GM23338 (cell line): ENCODE measurements around the gene DAAM1. TPM values are rescaled to one million over a fixed set of nuclear protein-coding genes. Genes with fewer than 3 reads are reported as not detected.

ENCODE experiments used
- ATAC-seq: fragments of 200-7000 bp; cut with Tn5 transposase; 3 replicates; pipeline ENCODE4 v1.9.1; 2020
- DNase-seq: peaks from one replicate; pipeline ENCODE4 v3.0.0-alpha.2; 2015; ENCODE audit warnings: low spot score
- H2AFZ ChIP-seq: fragments of 200-600 bp; sonication (generic); 2 replicates; pipeline ENCODE4 v1.8.0; 2016; ENCODE audit warnings: antibody characterized with exemption, mild to moderate bottlenecking, moderate library complexity
- H3F3A ChIP-seq: fragments of 200-600 bp; sonication (generic); replicated peaks from 2 replicates; pipeline ENCODE4 v1.8.0; 2017; ENCODE audit warnings: antibody characterized with exemption, mixed run types, low read depth
- H3K27ac ChIP-seq: fragments of 200-600 bp; sonication (generic); 2 replicates; pipeline ENCODE4 v1.6.1; 2016; ENCODE audit warnings: low read depth
- H3K27me3 ChIP-seq: fragments of 200-600 bp; sonication (generic); 2 replicates; pipeline ENCODE4 v1.8.0; 2016; ENCODE audit warnings: mild to moderate bottlenecking, mixed run types, moderate library complexity; ENCODE audit not compliant: insufficient read depth
- H3K36me3 ChIP-seq: fragments of 200-600 bp; sonication (generic); 2 replicates; pipeline ENCODE4 v1.8.0; 2016; ENCODE audit warnings: mild to moderate bottlenecking; ENCODE audit not compliant: insufficient read depth
- H3K4me1 ChIP-seq: fragments of 200-600 bp; sonication (generic); 2 replicates; pipeline ENCODE4 v1.8.0; 2016; ENCODE audit warnings: mild to moderate bottlenecking, moderate library complexity; ENCODE audit not compliant: insufficient read depth
- H3K4me2 ChIP-seq: fragments of 200-600 bp; sonication (generic); 2 replicates; pipeline ENCODE4 v1.7.1; 2017; ENCODE audit warnings: mixed run types
- H3K4me3 ChIP-seq: fragments of 200-600 bp; sonication (generic); 2 replicates; pipeline ENCODE4 v1.6.1; 2016; ENCODE audit warnings: mixed run types
- H3K79me2 ChIP-seq: fragments of 200-600 bp; sonication (generic); replicated peaks from 2 replicates; pipeline ENCODE4 v1.8.0; 2017; ENCODE audit warnings: mild to moderate bottlenecking; ENCODE audit not compliant: insufficient read depth
- H3K9me2 ChIP-seq: fragments of 200-600 bp; sonication (generic); 2 replicates; pipeline ENCODE4 v1.8.0; 2017; ENCODE audit not compliant: insufficient read depth
- H4K20me1 ChIP-seq: fragments of 200-600 bp; sonication (generic); replicated peaks from 2 replicates; pipeline ENCODE4 v1.8.0; 2017; ENCODE audit warnings: mild to moderate bottlenecking; ENCODE audit not compliant: insufficient read depth
- H3K27ac Mint-ChIP-seq: 2 replicates; pipeline ENCODE4 v1.8.0; 2020; ENCODE audit warnings: inconsistent platforms, mild to moderate bottlenecking, moderate library complexity, mixed read lengths
- H3K27me3 Mint-ChIP-seq: 3 replicates; pipeline ENCODE4 v1.8.0; 2022; ENCODE audit warnings: low read depth, mild to moderate bottlenecking, moderate library complexity, mixed read lengths, inconsistent platforms; ENCODE audit not compliant: insufficient read depth, poor library complexity
- H3K36me3 Mint-ChIP-seq: 3 replicates; pipeline ENCODE4 v1.8.0; 2021; ENCODE audit warnings: low read depth, mild to moderate bottlenecking, inconsistent platforms, moderate library complexity, mixed read lengths
- H3K4me1 Mint-ChIP-seq: 3 replicates; pipeline ENCODE4 v1.8.0; 2020; ENCODE audit warnings: mild to moderate bottlenecking, inconsistent platforms, mixed read lengths
- H3K4me3 Mint-ChIP-seq: 3 replicates; pipeline ENCODE4 v1.8.0; 2021; ENCODE audit warnings: moderate library complexity, mild to moderate bottlenecking, inconsistent platforms, mixed read lengths
- H3K9me3 Mint-ChIP-seq: 3 replicates; pipeline ENCODE4 v1.8.0; 2020; ENCODE audit warnings: moderate library complexity, mild to moderate bottlenecking, inconsistent platforms, mixed read lengths
- CREB1 ChIP-seq: fragments of 250-450 bp; sonication (Bioruptor Pico); IDR thresholded peaks from 2 replicates; pipeline ENCODE4 v1.5.0; 2020; ENCODE audit warnings: low read depth, mild to moderate bottlenecking, moderate library complexity
- ETS1 ChIP-seq: IDR thresholded peaks from 2 replicates; pipeline ENCODE4 v1.6.1; 2016; ENCODE audit warnings: antibody characterized with exemption
- EZH2 ChIP-seq: fragments of 200-600 bp; sonication (generic); IDR thresholded peaks from one replicate; pipeline ENCODE4 v1.8.0; 2017; ENCODE audit warnings: antibody characterized with exemption, mild to moderate bottlenecking, low read depth; ENCODE audit not compliant: unreplicated experiment
- EZH2phosphoT487 ChIP-seq: fragments of 200-600 bp; sonication (generic); IDR thresholded peaks from one replicate; pipeline ENCODE4 v1.8.1; 2018; ENCODE audit warnings: antibody characterized with exemption; ENCODE audit not compliant: unreplicated experiment
- NANOG ChIP-seq: IDR thresholded peaks from 2 replicates; pipeline ENCODE4 v1.6.1; 2016; ENCODE audit warnings: antibody characterized with exemption, borderline replicate concordance
- POLR2AphosphoS5 ChIP-seq: IDR thresholded peaks from 2 replicates; pipeline ENCODE4 v1.6.1; 2016; ENCODE audit warnings: antibody characterized with exemption, low read depth
- REST ChIP-seq: IDR thresholded peaks from one replicate; pipeline ENCODE4 v1.6.1; 2018; ENCODE audit warnings: antibody characterized with exemption; ENCODE audit not compliant: unreplicated experiment
- STAT1 ChIP-seq: IDR thresholded peaks from one replicate; pipeline ENCODE4 v1.6.1; 2016; ENCODE audit warnings: antibody characterized with exemption; ENCODE audit not compliant: unreplicated experiment
- ZNF114 ChIP-seq: fragments of 250-450 bp; sonication (Bioruptor Pico); IDR thresholded peaks from 2 replicates; pipeline ENCODE4 v1.5.0; 2020; ENCODE audit warnings: mild to moderate bottlenecking, moderate library complexity
- ZNF331 ChIP-seq: fragments of 250-450 bp; sonication (Bioruptor Pico); IDR thresholded peaks from 2 replicates; pipeline ENCODE4 v1.5.0; 2020; ENCODE audit warnings: low read depth, mild to moderate bottlenecking, moderate library complexity
- polyA plus RNA-seq: library from polyadenylated mRNA; unstranded; fragments of >200 nt; fragmentation: Nextera tagmentation; extraction: Ambion mirVana; gene quantifications from 2 replicates; pipeline ENCODE4 v1.2.1, GENCODE V29; 2016
- total RNA-seq: library from RNA; depleted of rRNA; stranded (reverse); fragments of >200 nt; shearing (Covaris generic); gene quantifications from 2 replicates; pipeline ENCODE4 v1.2.3, GENCODE V29; 2014
- TF ChIP-seq, protein P1 (sequence below), 2 experiments: fragments of 200-600 bp in 1 of 2; sonication (generic) in 1 of 2; conservative IDR thresholded peaks; 2 replicates each; pipeline versions ENCODE4 v1.5.1 to v1.6.1; 2016 to 2017; ENCODE audit warnings: antibody characterized with exemption in 2 of 2, low read depth in 2 of 2, mild to moderate bottlenecking in 2 of 2, moderate library complexity in 1 of 2

DAAM1 gene
- total and polyA plus RNA-seq, 2 experiments from 2014 or later, result 36.3 to 42.1 TPM

- Histone ChIP-seq H3F3A (no peaks in the 10 kb centered on the region), H3K4me2 (no peak overlapping the region), H3K9me2 (no peaks in the 10 kb centered on the region), H3K79me2 (no peaks in the 10 kb centered on the region), H3K27ac (no peak overlapping the region), H3K36me3 (no peaks in the 10 kb centered on the region), H3K4me1 (no peaks in the 10 kb centered on the region), H3K27me3 (no peaks in the 10 kb centered on the region), H4K20me1 (no peaks in the 10 kb centered on the region), H3K4me3 (no peak overlapping the region), H2AFZ (no peak overlapping the region)
- no peak overlapping the region for H3K27ac Mint-ChIP-seq
- H3K36me3 Mint-ChIP-seq, result no peaks in the 10 kb centered on the region
- H3K4me3 Mint-ChIP-seq, result no peak overlapping the region
- no peak for ATAC-seq
- no peaks in the 10 kb centered on the region for H3K4me1 Mint-ChIP-seq
- no peak for DNase-seq
- peaks cover 3% of the 10 kb centered on the region; the same call in 1 of the 3 replicates for H3K9me3 Mint-ChIP-seq
- TF ChIP-seq CREB1 (CRISPR knock-in tag) (no peak), NANOG (no peak), POLR2AphosphoS5 (no peak)
- H3K27me3 Mint-ChIP-seq, result peaks cover 2% of the 10 kb centered on the region
Observed at GRCh38 chr14:59417311-59417710, 228.8 kb downstream of the DAAM1 start.

DNA sequence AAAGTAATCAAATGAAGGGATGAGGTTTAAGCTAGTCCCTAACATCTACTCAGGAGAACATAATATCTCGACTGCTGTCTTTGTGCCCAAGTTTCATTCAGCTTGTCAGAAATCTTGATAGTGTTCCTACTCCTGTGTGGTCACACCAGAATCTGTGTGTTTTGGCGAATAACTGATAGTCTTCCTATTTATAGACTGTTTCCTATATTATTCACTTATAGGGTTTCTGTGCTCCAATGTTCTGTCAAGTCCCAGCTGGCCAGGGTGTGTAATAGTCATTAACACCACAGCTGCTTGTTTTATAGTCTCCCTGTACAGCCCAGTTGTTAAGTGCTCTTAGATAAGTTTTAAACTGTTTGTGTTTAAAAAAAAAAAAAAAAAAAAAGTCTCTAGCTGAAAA, 230.8 kb downstream of the DAAM1 start:
- H2AFZ ChIP-seq, result no peak overlapping the region
- H3K9me2 ChIP-seq, result no peaks in the 10 kb centered on the region
- no peak overlapping the region for H3K27ac Mint-ChIP-seq
- H3K36me3 ChIP-seq, result no peaks in the 10 kb centered on the region
- H3K4me1 Mint-ChIP-seq, result no peaks in the 10 kb centered on the region
- H3K4me2 ChIP-seq, result no peak overlapping the region
- H3K4me3 Mint-ChIP-seq, result no peak overlapping the region
- peaks cover 2% of the 10 kb centered on the region for H3K27me3 Mint-ChIP-seq
- no peaks in the 10 kb centered on the region for H3K4me1 ChIP-seq
- ATAC-seq (no peak), DNase-seq (no peak)
- H3K27ac ChIP-seq, result no peak overlapping the region
- no peaks in the 10 kb centered on the region for H3K27me3 ChIP-seq
- no peaks in the 10 kb centered on the region for H3K79me2 ChIP-seq
- no peak overlapping the region for H3K4me3 ChIP-seq
- no peaks in the 10 kb centered on the region for H3K36me3 Mint-ChIP-seq
- H4K20me1 ChIP-seq, result no peaks in the 10 kb centered on the region
- no peaks in the 10 kb centered on the region for H3F3A ChIP-seq
- H3K9me3 Mint-ChIP-seq, result no peaks in the 10 kb centered on the region
- TF ChIP-seq EZH2 (no peak), ZNF331 (CRISPR knock-in tag) (no peak), ETS1 (no peak), REST (no peak), NANOG (no peak), POLR2AphosphoS5 (no peak), STAT1 (no peak), ZNF114 (CRISPR knock-in tag) (no peak), EZH2phosphoT487 (no peak), CREB1 (CRISPR knock-in tag) (no peak)
- TF ChIP-seq, protein P1, sequence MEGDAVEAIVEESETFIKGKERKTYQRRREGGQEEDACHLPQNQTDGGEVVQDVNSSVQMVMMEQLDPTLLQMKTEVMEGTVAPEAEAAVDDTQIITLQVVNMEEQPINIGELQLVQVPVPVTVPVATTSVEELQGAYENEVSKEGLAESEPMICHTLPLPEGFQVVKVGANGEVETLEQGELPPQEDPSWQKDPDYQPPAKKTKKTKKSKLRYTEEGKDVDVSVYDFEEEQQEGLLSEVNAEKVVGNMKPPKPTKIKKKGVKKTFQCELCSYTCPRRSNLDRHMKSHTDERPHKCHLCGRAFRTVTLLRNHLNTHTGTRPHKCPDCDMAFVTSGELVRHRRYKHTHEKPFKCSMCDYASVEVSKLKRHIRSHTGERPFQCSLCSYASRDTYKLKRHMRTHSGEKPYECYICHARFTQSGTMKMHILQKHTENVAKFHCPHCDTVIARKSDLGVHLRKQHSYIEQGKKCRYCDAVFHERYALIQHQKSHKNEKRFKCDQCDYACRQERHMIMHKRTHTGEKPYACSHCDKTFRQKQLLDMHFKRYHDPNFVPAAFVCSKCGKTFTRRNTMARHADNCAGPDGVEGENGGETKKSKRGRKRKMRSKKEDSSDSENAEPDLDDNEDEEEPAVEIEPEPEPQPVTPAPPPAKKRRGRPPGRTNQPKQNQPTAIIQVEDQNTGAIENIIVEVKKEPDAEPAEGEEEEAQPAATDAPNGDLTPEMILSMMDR (conservative IDR thresholded peaks at IDR 0.05; ENCODE audit: low read depth in 2 of 2), result no peak
